HCT116 (cell line): ENCODE measurements around the gene SGK1. TPM values are rescaled to one million over a fixed set of nuclear protein-coding genes. Genes with fewer than 3 reads are reported as not detected.

Experiments
- ATAC-seq: fragments of 200-7000 bp; cut with Tn5 transposase; 2 replicates; pipeline ENCODE4 v1.9.1; 2020; ENCODE audit warnings: mild to moderate bottlenecking, moderate library complexity
- BruUV-seq: library from RNA; stranded (reverse); fragments of 400-500 nt; replicated peaks from 2 replicates; lab custom pipeline; 2021; lab: Mats Ljungman, UMichigan
- CTCF ChIA-PET: fragments of 300-600 bp; sonication (Branson Sonifier 250); formaldehyde crosslinking; loops from one replicate; lab custom pipeline; 2021; ENCODE audit warnings: antibody characterized with exemption; lab: Charles Lee
- POLR2A ChIA-PET: fragments of 300-600, 350-600 bp; sonication (Branson Sonifier 250); formaldehyde crosslinking; loops from one replicate; lab custom pipeline; 2021; ENCODE audit warnings: antibody characterized with exemption; lab: Charles Lee
- RAD21 ChIA-PET, 2 experiments: fragments of 300-600 bp; sonication (Branson Sonifier 250); formaldehyde crosslinking; loops; one replicate each; lab custom pipeline; 2023; ENCODE audit warnings: low total read pairs in 2 of 2; ENCODE audit not compliant: uncharacterized antibody in 2 of 2, unreplicated experiment in 2 of 2, low non-redundant PET in 1 of 2; lab: Charles Lee
- DNase-seq: peaks from one replicate; pipeline ENCODE4 v3.0.0-alpha.2; 2010; ENCODE audit warnings: low read depth, low spot score
- H2AFZ ChIP-seq: fragments of 200-600 bp; shearing (Covaris generic), sonication (generic); 2 replicates; pipeline ENCODE4 v1.6.1; 2017; ENCODE audit warnings: low read depth, mixed run types, mixed read lengths, antibody characterized with exemption, low read length; ENCODE audit not compliant: poor library complexity, severe bottlenecking
- H3K27ac ChIP-seq: 2 replicates; pipeline ENCODE4 v1.5.1; 2012; ENCODE audit warnings: low read depth, low read length
- H3K27me3 ChIP-seq: fragments of 200-600 bp; sonication (generic); 2 replicates; pipeline ENCODE4 v1.6.1; 2016; ENCODE audit warnings: mixed run types, low read length, mixed read lengths; ENCODE audit not compliant: insufficient read depth
- H3K36me3 ChIP-seq, 2 experiments: fragments of 200-500 bp in 1 of 2; fragments of 200-600 bp in 1 of 2; sonication (Bioruptor generic) in 1 of 2; sonication (generic) in 1 of 2; 2 replicates each; pipeline versions ENCODE4 v1.5.1 to v1.6.1; 2014 to 2016; ENCODE audit warnings: low read length in 2 of 2, inconsistent platforms in 1 of 2, mixed read lengths in 1 of 2, mixed run types in 1 of 2; ENCODE audit not compliant: insufficient read depth in 2 of 2, control insufficient read depth in 1 of 2
- H3K4me1 ChIP-seq, 2 experiments: fragments of 200-600 bp in 1 of 2; sonication (generic) in 1 of 2; 2 replicates each; pipeline versions ENCODE4 v1.5.1 to v1.6.1; 2012 to 2017; ENCODE audit warnings: low read length in 2 of 2, inconsistent platforms in 1 of 2, mild to moderate bottlenecking in 1 of 2, mixed read lengths in 1 of 2, mixed run types in 1 of 2, moderate library complexity in 1 of 2; ENCODE audit not compliant: insufficient read depth in 2 of 2, control insufficient read depth in 1 of 2
- H3K4me2 ChIP-seq: fragments of 200-600 bp; sonication (generic); 2 replicates; pipeline ENCODE4 v1.6.1; 2017; ENCODE audit warnings: mixed run types, low read length, mixed read lengths
- H3K4me3 ChIP-seq, 2 experiments: fragments of 200-600 bp in 1 of 2; sonication (generic) in 1 of 2; replicated peaks in 1 of 2; 2 replicates each; pipeline ENCODE4 v1.5.1; 2011 to 2016; ENCODE audit warnings: low read length in 2 of 2, control low read depth in 1 of 2, low read depth in 1 of 2, mild to moderate bottlenecking in 1 of 2, mixed read lengths in 1 of 2, mixed run types in 1 of 2
- H3K79me2 ChIP-seq: fragments of 200-600 bp; sonication (generic); 2 replicates; pipeline ENCODE4 v1.6.1; 2017; ENCODE audit warnings: mild to moderate bottlenecking, mixed run types, low read length, moderate library complexity, mixed read lengths; ENCODE audit not compliant: insufficient read depth
- H3K9ac ChIP-seq: fragments of 200-600 bp; sonication (generic); 2 replicates; pipeline ENCODE4 v1.6.1; 2016; ENCODE audit warnings: low read length, mixed read lengths
- H3K9me2 ChIP-seq: fragments of 200-600 bp; sonication (generic), shearing (Covaris generic); 2 replicates; pipeline ENCODE4 v1.6.1; 2017; ENCODE audit warnings: mixed run types, mild to moderate bottlenecking, moderate library complexity; ENCODE audit not compliant: insufficient read depth
- H3K9me3 ChIP-seq, 2 experiments: fragments of 200-500 bp in 1 of 2; fragments of 200-600 bp in 1 of 2; sonication (Bioruptor generic) in 1 of 2; sonication (generic) in 1 of 2; 2 replicates each; pipeline ENCODE4 v1.6.1; 2014 to 2017; ENCODE audit warnings: low read length in 2 of 2, mixed read lengths in 2 of 2, inconsistent platforms in 1 of 2, low read depth in 1 of 2, mild to moderate bottlenecking in 1 of 2, mixed run types in 1 of 2, moderate library complexity in 1 of 2; ENCODE audit not compliant: control insufficient read depth in 1 of 2, insufficient read depth in 1 of 2
- H4K20me1 ChIP-seq: fragments of 200-600 bp; sonication (generic), shearing (Covaris generic); 2 replicates; pipeline ENCODE4 v1.6.1; 2017; ENCODE audit warnings: mixed run types, mild to moderate bottlenecking, moderate library complexity; ENCODE audit not compliant: insufficient read depth
- CBX3 ChIP-seq: IDR thresholded peaks from 2 replicates; pipeline ENCODE4 v1.6.1; 2012; ENCODE audit warnings: low read depth
- CTCF ChIP-seq, 3 experiments: fragments of 200-600 bp in 1 of 3; sonication (generic) in 1 of 3; IDR thresholded peaks in 2 of 3; conservative IDR thresholded peaks in 1 of 3; 2 replicates each; pipeline ENCODE4 v1.5.1; 2012 to 2017; ENCODE audit warnings: low read depth in 2 of 3, low read length in 2 of 3, antibody characterized with exemption in 1 of 3, borderline replicate concordance in 1 of 3, control low read depth in 1 of 3, mild to moderate bottlenecking in 1 of 3, mixed read lengths in 1 of 3, mixed run types in 1 of 3, moderate library complexity in 1 of 3; ENCODE audit not compliant: insufficient read depth in 1 of 3
- EGR1 ChIP-seq: IDR thresholded peaks from 2 replicates; pipeline ENCODE4 v1.6.1; 2012; ENCODE audit warnings: low read depth
- ELF1 ChIP-seq: IDR thresholded peaks from 2 replicates; pipeline ENCODE4 v1.6.1; 2012; ENCODE audit warnings: low read depth, borderline replicate concordance
- EZH2 ChIP-seq: fragments of 200-600 bp; sonication (generic); IDR thresholded peaks from 2 replicates; pipeline ENCODE4 v1.6.1; 2017; ENCODE audit warnings: antibody characterized with exemption, mixed run types
- EZH2phosphoT487 ChIP-seq: fragments of 200-600 bp; IDR thresholded peaks from 2 replicates; pipeline ENCODE4 v1.6.1; 2018; ENCODE audit warnings: antibody characterized with exemption, borderline replicate concordance
- FOSL1 ChIP-seq: IDR thresholded peaks from 2 replicates; pipeline ENCODE4 v1.6.1; 2012; ENCODE audit warnings: low read depth
- JUND ChIP-seq: IDR thresholded peaks from 2 replicates; pipeline ENCODE4 v1.6.1; 2012
- POLR2AphosphoS5 ChIP-seq: IDR thresholded peaks from 2 replicates; pipeline ENCODE4 v1.6.1; 2011; ENCODE audit warnings: mild to moderate bottlenecking, low read depth, low read length, moderate library complexity
- SIN3A ChIP-seq: IDR thresholded peaks from 2 replicates; pipeline ENCODE4 v1.6.1; 2012; ENCODE audit warnings: low read depth
- TCF7L2 ChIP-seq: IDR thresholded peaks from 2 replicates; pipeline ENCODE4 v1.7.0; 2011; ENCODE audit warnings: borderline replicate concordance, inconsistent platforms; ENCODE audit not compliant: insufficient read depth, insufficient read length; ENCODE audit errors: extremely low read depth
- YY1 ChIP-seq: IDR thresholded peaks from 2 replicates; pipeline ENCODE4 v1.6.1; 2011; ENCODE audit warnings: low read length, low read depth, moderate library complexity, mild to moderate bottlenecking; ENCODE audit not compliant: insufficient replicate concordance; ENCODE audit errors: extremely low read depth
- ZBTB33 ChIP-seq: IDR thresholded peaks from 2 replicates; pipeline ENCODE4 v1.6.1; 2011; ENCODE audit warnings: mild to moderate bottlenecking, low read length, moderate library complexity; ENCODE audit not compliant: insufficient replicate concordance; ENCODE audit errors: extremely low read depth
- intact Hi-C: fragments of 100-400 bp; cut with micrococcal nuclease; formaldehyde crosslinking; loops from 2 replicates; pipeline ENCODE4 v1.10.0; 2022
- total RNA-seq: library from RNA; stranded (reverse); gene quantifications from one replicate; pipeline ENCODE4 v1.2.1, GENCODE V29; 2021; ENCODE audit not compliant: unreplicated experiment

SGK1 gene
- total RNA-seq, 1 experiment from 2014 or later, result 4.5 TPM

GRCh38 chr6:134315974-134316441, 1.9 kb downstream of the SGK1 start:
- Histone ChIP-seq H3K27ac (no peak overlapping the region), H3K27me3 (peaks cover 3% of the 10 kb centered on the region; the same call in 1 of the 2 replicates), H3K36me3 (no peaks in the 10 kb centered on the region), H2AFZ (no peak overlapping the region), H4K20me1 (no peaks in the 10 kb centered on the region), H3K4me1 (no peaks in the 10 kb centered on the region), H3K9me2 (no peaks in the 10 kb centered on the region), H3K4me3 (no peak overlapping the region), H3K9me3 (no peaks in the 10 kb centered on the region), H3K4me2 (no peak overlapping the region), H3K79me2 (no peaks in the 10 kb centered on the region), H3K9ac (no peak overlapping the region)
- ChIA-PET POLR2A (no interaction called here), CTCF (no interaction called here), RAD21 (interaction anchor here in 1 of 2 experiments (0.5 kb wide), 1 partner anchor 93 kb away, joined by 3 read pairs; no protein-coding TSS in a partner anchor)
- BruUV-seq, result no TSS peak
- TF ChIP-seq ELF1 (no peak), TCF7L2 (no peak), EZH2phosphoT487 (no peak)
- no peak for ATAC-seq
- DNase-seq, result no peak
- intact Hi-C loops, result no loop called here

- ATAC-seq, result no peak
- no peak overlapping the region for H3K4me2 ChIP-seq
- H2AFZ ChIP-seq, result no peak overlapping the region
- no peaks in the 10 kb centered on the region for H3K36me3 ChIP-seq
- no TSS peak for BruUV-seq
- no peak overlapping the region for H3K27ac ChIP-seq
- H3K4me3 ChIP-seq, result no peak overlapping the region
- peaks cover 3% of the 10 kb centered on the region; the same call in 1 of the 2 replicates for H3K27me3 ChIP-seq
- no peak for DNase-seq
- POLR2A ChIA-PET, result no interaction called here
- no peak overlapping the region for H3K9ac ChIP-seq
- no peaks in the 10 kb centered on the region for H4K20me1 ChIP-seq
- no peaks in the 10 kb centered on the region for H3K9me2 ChIP-seq
- H3K4me1 ChIP-seq, result no peaks in the 10 kb centered on the region
- H3K79me2 ChIP-seq, result no peaks in the 10 kb centered on the region
- H3K9me3 ChIP-seq, result no peaks in the 10 kb centered on the region
- RAD21 ChIA-PET, result interaction anchor here in 1 of 2 experiments (0.6 kb wide), 1 partner anchor 25 kb away, joined by 4 read pairs; no protein-coding TSS in a partner anchor
- intact Hi-C loops, result no loop called here
- CTCF ChIA-PET, result no interaction called here
- TF ChIP-seq EGR1, result no peak
- TF ChIP-seq ZBTB33, result no peak
- TF ChIP-seq JUND, result no peak
- no peak for TF ChIP-seq CTCF (IDR thresholded peaks at IDR 0.05 in 2 of 3, conservative IDR thresholded peaks at IDR 0.05 in 1 of 3; ENCODE audit: borderline replicate concordance in 1 of 3, insufficient read depth in 1 of 3, low read depth in 2 of 3, low read length in 2 of 3)
- TF ChIP-seq FOSL1, result no peak
- TF ChIP-seq SIN3A, result no peak
- TF ChIP-seq EZH2, result no peak
- no peak for TF ChIP-seq POLR2AphosphoS5
- no peak for TF ChIP-seq TCF7L2
- no peak for TF ChIP-seq CBX3
- no peak for TF ChIP-seq YY1
These were observed 2.7 kb downstream of the SGK1 start for GRCh38 chr6:134315189-134315588.
